ENCODE results near the gene ZNRF3. TPM values are rescaled to one million over a fixed set of nuclear protein-coding genes. Genes with fewer than 3 reads are reported as not detected.
"Not testable (repeated sequence)": the region's sequence is repeated elsewhere in the genome, so short reads cannot be mapped to it uniquely, and the experiment has no call there.

ZNRF3 gene
- total RNA-seq, 1 experiment from 2014 or later = 8.1 TPM

- ATAC-seq = no peak
- intact Hi-C loops (cut with micrococcal nuclease) = no loop called here
- CTCF ChIA-PET = no interaction called here
- Histone ChIP-seq H3K27ac (ENCODE audit: low read length) (no peak overlapping the region), H3K9me3 (ENCODE audit: low read length) (no peaks in the 10 kb centered on the region), H2AFZ (ENCODE audit: low read length) (no peak overlapping the region), H3K27me3 (ENCODE audit: low read length) (no peaks in the 10 kb centered on the region), H3K4me1 (ENCODE audit: insufficient read depth, low read length) (peaks cover 8% of the 10 kb centered on the region; the same call in 1 of the 2 replicates), H3K4me3 (ENCODE audit: low read length) (no peak overlapping the region), H3F3A (ENCODE audit: low read length, unreplicated experiment) (no peaks in the 10 kb centered on the region), H3K9me2 (replicated peaks; ENCODE audit: low read length) (no peaks in the 10 kb centered on the region), H3K36me3 (ENCODE audit: low read depth, low read length) (no peaks in the 10 kb centered on the region), H4K20me1 (ENCODE audit: low read length) (no peaks in the 10 kb centered on the region), H3K79me2 (ENCODE audit: low read length) (no peaks in the 10 kb centered on the region), H3K9ac (ENCODE audit: low read length) (no peak overlapping the region), H3K4me2 (ENCODE audit: low read length) (no peak overlapping the region)
- POLR2A ChIA-PET (ENCODE audit: unreplicated experiment) = no interaction called here
- no peak for TF ChIP-seq EZH2 (IDR thresholded peaks at IDR 0.05; ENCODE audit: low read length, unreplicated experiment)
- TF ChIP-seq, protein P1, sequence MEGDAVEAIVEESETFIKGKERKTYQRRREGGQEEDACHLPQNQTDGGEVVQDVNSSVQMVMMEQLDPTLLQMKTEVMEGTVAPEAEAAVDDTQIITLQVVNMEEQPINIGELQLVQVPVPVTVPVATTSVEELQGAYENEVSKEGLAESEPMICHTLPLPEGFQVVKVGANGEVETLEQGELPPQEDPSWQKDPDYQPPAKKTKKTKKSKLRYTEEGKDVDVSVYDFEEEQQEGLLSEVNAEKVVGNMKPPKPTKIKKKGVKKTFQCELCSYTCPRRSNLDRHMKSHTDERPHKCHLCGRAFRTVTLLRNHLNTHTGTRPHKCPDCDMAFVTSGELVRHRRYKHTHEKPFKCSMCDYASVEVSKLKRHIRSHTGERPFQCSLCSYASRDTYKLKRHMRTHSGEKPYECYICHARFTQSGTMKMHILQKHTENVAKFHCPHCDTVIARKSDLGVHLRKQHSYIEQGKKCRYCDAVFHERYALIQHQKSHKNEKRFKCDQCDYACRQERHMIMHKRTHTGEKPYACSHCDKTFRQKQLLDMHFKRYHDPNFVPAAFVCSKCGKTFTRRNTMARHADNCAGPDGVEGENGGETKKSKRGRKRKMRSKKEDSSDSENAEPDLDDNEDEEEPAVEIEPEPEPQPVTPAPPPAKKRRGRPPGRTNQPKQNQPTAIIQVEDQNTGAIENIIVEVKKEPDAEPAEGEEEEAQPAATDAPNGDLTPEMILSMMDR (conservative IDR thresholded peaks at IDR 0.05; ENCODE audit: low read depth, low read length) = no peak
- no peak for TF ChIP-seq EZH2phosphoT487 (IDR thresholded peaks at IDR 0.05; ENCODE audit: borderline replicate concordance, low read length)
- no peak for DNase-seq
- no TSS peak for BruUV-seq (replicated peaks)
Measured at GRCh38 chr22:29004647-29005371, 121.4 kb downstream of the ZNRF3 start.

GRCh38 chr22:29005754-29006153 is 122.4 kb downstream of the ZNRF3 start:
- POLR2A ChIA-PET (ENCODE audit: unreplicated experiment); H4K20me1 ChIP-seq (ENCODE audit: low read length); H3K27me3 ChIP-seq (ENCODE audit: low read length); H3K36me3 ChIP-seq (ENCODE audit: low read depth, low read length); ATAC-seq; H2AFZ ChIP-seq (ENCODE audit: low read length); H3K4me1 ChIP-seq (ENCODE audit: insufficient read depth, low read length); H3F3A ChIP-seq (ENCODE audit: low read length, unreplicated experiment); H3K79me2 ChIP-seq (ENCODE audit: low read length); H3K9ac ChIP-seq (ENCODE audit: low read length); H3K9me3 ChIP-seq (ENCODE audit: low read length); H3K4me3 ChIP-seq (ENCODE audit: low read length); H3K9me2 ChIP-seq (replicated peaks; ENCODE audit: low read length); intact Hi-C loops (cut with micrococcal nuclease); CTCF ChIA-PET; H3K27ac ChIP-seq (ENCODE audit: low read length); H3K4me2 ChIP-seq (ENCODE audit: low read length); BruUV-seq (replicated peaks); DNase-seq: not testable (repeated sequence)

DNA sequence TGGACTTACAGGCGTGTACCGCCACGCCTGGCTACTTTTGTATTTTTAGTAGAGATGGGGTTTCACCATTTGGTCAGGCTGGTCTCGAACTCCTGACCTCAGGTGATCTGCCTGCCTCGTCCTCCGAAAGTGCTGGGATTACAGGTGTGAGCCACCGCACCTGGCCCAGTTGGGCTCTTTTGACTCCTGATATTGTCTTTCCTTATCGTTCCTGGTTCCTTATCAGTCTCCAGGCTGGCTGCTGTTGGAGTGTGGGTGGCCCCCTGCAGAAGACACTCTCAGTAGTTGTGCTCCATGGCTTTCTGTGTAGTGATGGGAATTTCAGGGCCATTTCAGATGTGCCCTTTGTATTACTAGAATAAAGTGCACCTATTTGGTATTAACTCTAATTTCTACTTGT is 123.0 kb downstream of the ZNRF3 start:
- intact Hi-C loops (cut with micrococcal nuclease) = no loop called here
- Histone ChIP-seq H3F3A (ENCODE audit: low read length, unreplicated experiment) (no peaks in the 10 kb centered on the region), H4K20me1 (ENCODE audit: low read length) (no peaks in the 10 kb centered on the region), H3K4me3 (ENCODE audit: low read length) (no peak overlapping the region), H3K36me3 (ENCODE audit: low read depth, low read length) (no peaks in the 10 kb centered on the region), H3K4me1 (ENCODE audit: insufficient read depth, low read length) (peaks cover 8% of the 10 kb centered on the region; the same call in 1 of the 2 replicates), H3K9me2 (replicated peaks; ENCODE audit: low read length) (no peaks in the 10 kb centered on the region), H3K27me3 (ENCODE audit: low read length) (no peaks in the 10 kb centered on the region), H3K9me3 (ENCODE audit: low read length) (no peaks in the 10 kb centered on the region), H3K9ac (ENCODE audit: low read length) (no peak overlapping the region), H3K4me2 (ENCODE audit: low read length) (no peak overlapping the region), H3K27ac (ENCODE audit: low read length) (no peak overlapping the region), H3K79me2 (ENCODE audit: low read length) (no peaks in the 10 kb centered on the region), H2AFZ (ENCODE audit: low read length) (no peak overlapping the region)
- ChIA-PET CTCF (no interaction called here), POLR2A (ENCODE audit: unreplicated experiment) (no interaction called here)
- BruUV-seq (replicated peaks) = no TSS peak
- TF ChIP-seq, protein P1 (conservative IDR thresholded peaks at IDR 0.05; ENCODE audit: low read depth, low read length) = no peak
- TF ChIP-seq EZH2 (IDR thresholded peaks at IDR 0.05; ENCODE audit: low read length, unreplicated experiment) (no peak), EZH2phosphoT487 (IDR thresholded peaks at IDR 0.05; ENCODE audit: borderline replicate concordance, low read length) (no peak)
- no peak for ATAC-seq
- no peak for DNase-seq
